ENCODE results near the gene ZNF554.

- TF ChIP-seq CTCF (IDR thresholded peaks at IDR 0.05) = no peak
- no peak for TF ChIP-seq EZH2phosphoT487 (IDR thresholded peaks at IDR 0.05)
- TF ChIP-seq EZH2 (IDR thresholded peaks at IDR 0.05) = no peak
Measured at GRCh38 chr19:2812414-2813234, 7.0 kb upstream of the ZNF554 start.

Data from neural progenitor cell (in vitro differentiated cells).